GM21367 (cell line): ENCODE results near the gene UBASH3B.
"Not testable (repeated sequence)": the region's sequence is repeated elsewhere in the genome, so short reads cannot be mapped to it uniquely, and the experiment has no call there.

ENCODE experiments used
- ATAC-seq: cut with Tn5 transposase; IDR thresholded peaks from one replicate; pipeline ENCODE4 v1.9.1; 2021; ENCODE audit not compliant: unreplicated experiment

The UBASH3B gene

DNA sequence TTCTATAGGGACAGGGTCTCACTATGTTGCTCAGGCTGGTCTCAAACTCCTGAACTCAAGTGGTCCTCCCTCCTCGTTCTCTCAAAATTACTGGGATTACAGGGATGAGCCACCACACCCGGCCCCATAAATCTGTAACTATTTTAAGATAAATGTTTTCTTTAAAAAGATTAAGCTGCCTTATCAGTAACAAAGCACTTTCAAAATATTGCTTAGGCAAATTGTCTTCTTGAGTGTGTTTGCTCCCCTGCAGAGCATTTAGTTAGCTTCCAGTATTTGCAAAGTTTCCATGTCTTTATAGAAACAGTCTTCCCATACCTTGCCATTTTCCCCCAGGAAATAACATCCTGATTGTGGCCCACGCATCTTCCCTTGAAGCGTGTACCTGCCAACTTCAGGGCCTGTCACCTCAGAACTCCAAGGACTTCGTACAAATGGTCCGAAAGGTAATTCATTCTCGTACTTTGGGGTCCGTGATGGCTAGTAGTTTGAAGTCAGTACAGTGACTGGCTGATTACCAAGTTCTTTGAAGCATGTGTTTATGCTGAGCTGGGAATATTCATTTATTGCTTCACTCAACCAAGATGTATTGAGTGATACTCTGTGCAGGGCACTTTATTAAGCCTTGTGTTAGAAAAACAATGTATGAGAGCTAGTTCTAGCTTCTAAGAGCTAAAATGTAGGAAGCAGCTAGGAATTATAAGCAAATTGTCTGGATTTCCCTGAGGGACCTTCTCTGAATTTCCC lies 152.4 kb downstream of the UBASH3B start:
- ATAC-seq, result no peak

DNA sequence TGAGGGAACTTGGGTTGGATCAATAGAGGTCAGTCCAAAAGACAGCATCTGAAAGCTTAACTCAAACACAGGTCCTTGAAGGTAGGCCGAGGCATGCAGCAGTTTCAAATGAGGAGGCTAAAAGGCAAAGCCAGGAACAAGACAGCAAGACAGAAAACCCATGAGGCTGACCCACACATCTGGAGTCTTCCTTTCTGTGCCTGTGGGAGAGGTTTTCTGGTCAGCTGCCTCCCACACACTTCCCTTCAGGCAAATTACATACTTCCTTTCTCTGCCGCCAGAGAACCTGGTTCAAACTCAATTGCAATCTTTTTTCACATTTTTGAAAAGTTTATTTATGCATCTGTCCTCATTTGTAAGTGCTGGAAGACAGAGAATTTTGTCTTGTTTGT lies 153.0 kb downstream of the UBASH3B start:
- peak; percentile 89 for ATAC-seq

GRCh38 chr11:122809866-122810265 lies 154.3 kb downstream of the UBASH3B start:
- no peak for ATAC-seq

DNA sequence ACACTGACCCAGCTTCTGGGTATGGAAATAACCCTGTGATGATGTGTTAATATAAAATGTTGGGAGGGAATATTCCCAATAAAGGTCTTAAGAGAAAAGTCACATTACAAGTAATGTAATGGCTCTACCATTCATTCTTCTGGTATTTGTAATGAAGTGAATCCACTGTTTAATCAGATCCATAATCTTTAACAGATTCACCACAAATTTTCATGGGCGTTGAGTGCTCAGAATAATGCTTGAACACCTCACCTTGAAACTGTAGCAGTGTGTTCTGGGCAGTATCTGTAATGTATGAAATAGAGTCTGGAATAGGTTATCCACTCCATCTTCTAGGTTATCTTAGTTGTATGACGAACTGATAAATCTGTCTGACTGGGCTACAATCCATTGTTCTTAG lies 156.2 kb downstream of the UBASH3B start:
- ATAC-seq, result no peak

DNA sequence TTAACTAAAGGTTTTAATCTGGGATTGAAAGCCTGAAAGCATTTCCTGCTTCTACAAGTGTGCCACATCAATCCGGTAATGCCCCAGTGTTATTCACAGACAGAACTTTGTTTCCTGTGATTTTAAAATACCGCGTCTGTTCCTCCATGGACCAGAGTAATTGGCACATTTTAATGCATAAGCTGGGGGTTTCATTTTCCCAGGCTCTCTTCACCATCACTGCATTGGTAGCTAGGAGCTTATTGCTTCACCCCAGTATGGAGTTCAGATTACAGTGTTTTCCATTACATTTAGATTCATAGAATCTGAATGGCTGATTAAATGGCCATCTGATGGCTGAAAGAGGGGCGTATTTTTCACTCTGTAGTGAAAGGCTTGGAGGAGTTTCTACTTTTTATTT lies 157.1 kb downstream of the UBASH3B start:
- no peak for ATAC-seq

- no peak for ATAC-seq
These were observed 157.8 kb downstream of the UBASH3B start for GRCh38 chr11:122813176-122813893.

- no peak for ATAC-seq
These were observed 158.4 kb downstream of the UBASH3B start for GRCh38 chr11:122813894-122814270.

GRCh38 chr11:122814401-122814800 lies 158.9 kb downstream of the UBASH3B start:
- no peak for ATAC-seq

GRCh38 chr11:122815900-122816299 lies 160.4 kb downstream of the UBASH3B start:
- no peak for ATAC-seq

GRCh38 chr11:122816761-122817520 lies 161.4 kb downstream of the UBASH3B start:
- no peak for ATAC-seq

DNA sequence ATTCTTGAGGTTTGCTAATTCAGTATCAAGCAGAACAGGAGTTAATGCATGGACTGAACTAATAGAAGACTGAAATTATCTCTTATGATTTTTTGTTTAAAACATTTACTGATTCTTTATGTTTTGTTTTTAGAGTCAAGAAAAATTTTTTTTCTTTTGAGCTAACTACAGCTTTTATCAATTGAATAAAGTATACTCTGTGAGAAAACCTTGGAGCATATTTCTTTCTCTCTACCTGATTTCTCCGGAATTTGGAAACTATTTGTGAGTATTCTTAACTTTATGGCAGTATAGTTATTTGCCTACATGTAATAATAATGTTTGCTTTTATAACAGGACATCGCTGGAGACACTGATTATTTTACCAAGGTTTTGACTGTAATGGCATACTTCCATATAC lies 164.6 kb downstream of the UBASH3B start:
- ATAC-seq, result no peak

DNA sequence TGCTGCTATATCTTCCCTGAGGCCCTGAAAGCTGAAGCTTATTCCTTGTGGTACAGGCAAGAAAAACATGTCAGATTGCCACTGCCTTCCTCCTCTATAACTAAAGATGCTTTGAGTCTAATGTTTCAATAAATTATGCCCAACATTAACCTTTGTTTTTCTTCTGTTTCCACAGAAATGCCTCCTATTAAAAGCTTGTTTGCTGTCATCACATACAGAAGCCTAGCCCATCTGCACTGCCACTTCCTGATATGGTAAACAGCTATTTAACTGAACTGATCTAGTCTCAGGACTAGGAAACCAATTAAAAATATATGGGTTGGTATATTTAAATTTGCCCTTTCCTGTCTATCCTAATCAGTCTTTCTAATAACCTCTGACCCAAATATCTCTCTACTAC lies 165.6 kb downstream of the UBASH3B start:
- no peak for ATAC-seq

GRCh38 chr11:122822241-122822640 lies 166.7 kb downstream of the UBASH3B start:
- ATAC-seq, result no peak

GRCh38 chr11:122823564-122823963 lies 168.0 kb downstream of the UBASH3B start:
- ATAC-seq, result no peak

DNA sequence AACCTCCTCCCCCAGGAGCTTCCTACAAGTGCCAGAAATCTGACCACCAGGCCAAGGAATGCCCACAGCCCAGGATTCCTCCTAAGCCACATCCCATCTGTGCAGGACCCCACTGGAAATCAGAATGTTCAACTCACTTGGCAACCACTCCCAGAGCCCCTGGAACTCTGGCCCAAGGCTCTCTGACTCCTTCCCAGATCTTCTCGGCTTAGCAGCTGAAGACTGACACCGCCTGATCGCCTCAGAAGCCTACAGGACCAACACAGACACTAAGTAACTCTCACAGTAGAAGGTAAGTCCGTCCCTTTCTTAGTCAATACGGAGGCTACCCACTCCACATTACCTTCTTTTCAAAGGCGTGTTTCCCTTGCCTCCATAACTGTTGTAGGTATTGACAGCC lies 173.8 kb downstream of the UBASH3B start:
- ATAC-seq, result not testable (repeated sequence)

DNA sequence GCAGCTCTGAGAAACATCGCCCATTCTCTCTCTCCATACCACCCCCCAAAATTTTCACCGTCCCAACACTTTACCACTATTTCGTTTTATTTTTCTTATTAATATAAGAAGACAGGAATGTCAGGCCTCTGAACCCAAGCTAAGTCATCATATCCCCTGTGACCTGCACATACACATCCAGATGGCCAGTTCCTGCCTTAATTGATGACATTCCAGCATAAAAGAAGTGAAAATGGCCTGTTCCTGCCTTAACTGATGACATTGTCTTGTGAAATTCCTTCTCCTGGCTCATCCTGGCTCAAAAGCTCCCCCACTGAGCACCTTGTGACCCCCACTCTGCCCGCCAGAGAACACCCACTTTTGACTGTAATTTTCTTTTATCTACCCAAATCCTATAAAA lies 176.8 kb downstream of the UBASH3B start:
- ATAC-seq, result not testable (repeated sequence)

GRCh38 chr11:122832721-122833470 lies 177.4 kb downstream of the UBASH3B start:
- ATAC-seq, result no peak

DNA sequence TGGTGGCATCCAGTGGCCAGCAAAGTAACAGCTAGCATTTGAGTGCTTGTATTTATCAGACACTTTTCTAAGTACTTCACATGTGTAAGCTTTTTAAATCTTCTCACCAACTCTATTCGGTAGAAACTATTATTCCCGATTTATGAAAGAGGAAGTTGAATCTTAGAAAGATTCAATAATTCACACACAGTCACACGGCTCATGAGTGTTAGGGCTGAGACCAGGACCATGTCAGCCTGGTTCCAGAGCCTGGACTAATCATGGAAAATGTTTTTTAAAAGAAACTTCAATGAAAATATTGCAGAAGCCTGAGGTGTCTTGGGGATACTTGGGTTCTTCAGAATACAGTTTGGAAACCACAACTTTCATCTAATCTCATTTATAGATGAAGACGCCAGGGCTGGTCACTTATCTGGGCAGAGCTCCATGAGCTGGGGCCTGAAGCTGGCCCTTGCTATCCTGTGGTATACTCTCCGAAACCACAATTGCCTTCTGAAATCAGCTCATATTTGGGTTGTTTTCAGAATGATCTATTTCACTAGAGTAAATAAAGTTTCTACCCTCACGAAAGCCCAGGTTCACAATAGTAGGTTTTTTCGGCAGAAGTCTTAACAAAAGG lies 178.4 kb downstream of the UBASH3B start:
- no peak for ATAC-seq

GRCh38 chr11:122836916-122837315 lies 181.4 kb downstream of the UBASH3B start:
- ATAC-seq, result no peak

DNA sequence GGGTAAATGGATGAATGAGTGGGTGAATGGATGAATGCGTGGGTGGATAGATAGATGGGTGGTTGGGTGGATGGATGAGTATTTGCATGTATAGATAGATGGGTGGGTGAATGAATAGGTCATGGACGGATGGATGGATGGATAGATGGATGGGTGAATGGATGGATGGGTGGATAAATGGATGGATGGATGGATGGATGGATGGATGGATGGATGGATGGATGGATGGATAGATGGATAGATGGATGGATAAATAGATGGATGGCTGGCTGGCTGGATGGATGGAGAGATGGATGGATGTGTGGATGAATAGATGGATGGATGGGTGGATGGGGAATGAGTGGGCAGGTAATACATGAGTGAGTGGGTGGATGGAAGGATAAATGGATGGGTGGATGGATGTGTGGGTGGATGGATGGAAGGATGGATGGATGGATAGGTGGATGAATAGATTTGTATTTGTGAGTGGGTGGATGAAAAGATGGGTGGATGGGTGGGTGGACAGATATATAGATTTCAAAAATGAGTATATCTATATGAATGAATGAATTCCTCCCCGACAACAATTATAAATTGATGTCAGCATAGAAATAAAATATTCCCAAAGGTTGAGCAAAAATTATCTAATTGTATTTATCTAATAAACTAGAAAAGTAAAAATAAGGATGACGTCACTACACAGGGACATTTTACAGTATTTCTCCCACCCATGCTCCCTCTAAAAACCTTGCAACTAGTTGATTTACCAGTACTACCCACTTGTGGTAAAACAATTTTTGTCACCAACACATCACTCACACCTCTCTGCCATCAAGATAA lies 182.2 kb downstream of the UBASH3B start:
- ATAC-seq, result no peak
